ENCODE results near the gene CRABP1.

CRABP1 gene

GRCh38 chr15:78317145-78317836 lies 22.9 kb upstream of the CRABP1 start:
- DNase-seq (ENCODE audit: low spot score), result no peak

- no peak for DNase-seq (ENCODE audit: low spot score)
Measured at GRCh38 chr15:78319588-78319987, 20.6 kb upstream of the CRABP1 start.

- no peak for DNase-seq (ENCODE audit: low spot score)
Measured at GRCh38 chr15:78320183-78320582, 20.0 kb upstream of the CRABP1 start.

- DNase-seq (ENCODE audit: low spot score), result no peak
Measured at GRCh38 chr15:78321041-78321570, 19.0 kb upstream of the CRABP1 start.

- no peak for DNase-seq (ENCODE audit: low spot score)
Measured at GRCh38 chr15:78321786-78322185, 18.4 kb upstream of the CRABP1 start.

- DNase-seq (ENCODE audit: low spot score), result no peak
Measured at GRCh38 chr15:78322243-78322642, 17.9 kb upstream of the CRABP1 start.

GRCh38 chr15:78322724-78323521 lies 17.2 kb upstream of the CRABP1 start:
- no peak for DNase-seq (ENCODE audit: low spot score)

- DNase-seq (ENCODE audit: low spot score), result no peak
Measured at GRCh38 chr15:78323693-78324092, 16.5 kb upstream of the CRABP1 start.

GRCh38 chr15:78324144-78324543 lies 16.0 kb upstream of the CRABP1 start:
- DNase-seq (ENCODE audit: low spot score), result no peak

GRCh38 chr15:78325092-78325843 lies 14.9 kb upstream of the CRABP1 start:
- no peak for DNase-seq (ENCODE audit: low spot score)

- no peak for DNase-seq (ENCODE audit: low spot score)
Measured at GRCh38 chr15:78327466-78327865, 12.7 kb upstream of the CRABP1 start.

GRCh38 chr15:78329625-78330024 lies 10.5 kb upstream of the CRABP1 start:
- no peak for DNase-seq (ENCODE audit: low spot score)

- DNase-seq (ENCODE audit: low spot score), result no peak
Measured at GRCh38 chr15:78334845-78335244, 5.3 kb upstream of the CRABP1 start.

- no peak for DNase-seq (ENCODE audit: low spot score)
Measured at GRCh38 chr15:78335985-78336384, 4.2 kb upstream of the CRABP1 start.

GRCh38 chr15:78338781-78339180 lies 1.4 kb upstream of the CRABP1 start:
- no peak for DNase-seq (ENCODE audit: low spot score)

- no peak for DNase-seq (ENCODE audit: low spot score)
Measured at GRCh38 chr15:78339559-78339958, 594 bp upstream of the CRABP1 start.

- no peak for DNase-seq (ENCODE audit: low spot score)
Measured at GRCh38 chr15:78341057-78341987, 1.2 kb downstream of the CRABP1 start.

- DNase-seq (ENCODE audit: low spot score), result no peak
Measured at GRCh38 chr15:78342021-78342420, 1.9 kb downstream of the CRABP1 start.

GRCh38 chr15:78343276-78344060 lies 3.3 kb downstream of the CRABP1 start:
- no peak for DNase-seq (ENCODE audit: low spot score)

GRCh38 chr15:78345396-78346125 lies 5.4 kb downstream of the CRABP1 start:
- DNase-seq (ENCODE audit: low spot score), result no peak

All from pons (tissue), 1 donor.